Measurements from ENCODE around the gene ABCB8. TPM values are rescaled to one million over a fixed set of nuclear protein-coding genes. Genes with fewer than 3 reads are reported as not detected.

The ABCB8 gene
- total and polyA plus RNA-seq, 2 donors (not counting 3 experiments of a cell fraction or from before 2014, with no cell fraction given): 38.0 to 46.3 TPM

DNA sequence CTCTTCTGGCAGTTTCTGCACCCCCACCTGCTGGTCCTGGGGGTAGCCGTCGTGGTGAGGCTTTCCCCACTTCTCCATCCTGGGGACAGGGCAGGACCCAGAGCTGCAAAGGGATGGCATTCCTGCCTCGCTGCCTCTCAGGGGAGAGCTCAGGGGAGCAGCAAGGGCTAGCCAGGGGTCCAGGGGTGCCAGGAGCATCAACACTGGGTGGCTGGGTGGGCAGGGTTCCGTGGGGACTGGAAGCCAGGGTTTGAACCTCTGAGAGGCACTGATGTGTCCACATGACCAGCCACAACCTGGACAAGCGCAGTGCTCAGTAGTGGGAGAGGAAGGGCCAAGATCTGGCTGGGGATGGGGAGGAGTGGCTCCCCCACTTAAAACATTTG, 5.6 kb downstream of the ABCB8 start:
- DNase-seq (ENCODE audit: low read depth, low spot score): no peak
- H3K9me3 ChIP-seq (replicated peaks; ENCODE audit: control insufficient read depth, insufficient read depth, low read length): no peaks in the 10 kb centered on the region
- ChIA-PET CTCF (interaction anchor here (1.7 kb wide), 1 partner anchor 90 kb away, joined by 5 read pairs; no protein-coding TSS in a partner anchor), POLR2A (no interaction called here)
- H2AFZ ChIP-seq (ENCODE audit: low read depth, low read length): no peak overlapping the region
- H3K9me1 ChIP-seq (replicated peaks; ENCODE audit: control insufficient read depth, extremely low read depth, insufficient read depth, low read length): no peaks in the 10 kb centered on the region
- no peak for FAIRE-seq
- dilution Hi-C loops (cut with MboI; ENCODE audit: extremely low pct_ligation_motif_present, low sequenced_read_pairs): no loop called here
- intact Hi-C loops (cut with micrococcal nuclease): no loop called here
- no peaks in the 10 kb centered on the region for H4K20me1 ChIP-seq (replicated peaks; ENCODE audit: control insufficient read depth, extremely low read depth, insufficient read depth, low read length)
- H3K9ac ChIP-seq (replicated peaks; ENCODE audit: extremely low read depth, insufficient read depth, low read length): no peak overlapping the region
- H3K27ac ChIP-seq (ENCODE audit: insufficient read depth, low read depth, low read length): no peak overlapping the region
- peaks cover 0 to 17% of the 10 kb centered on the region in 2 experiments for H3K36me3 ChIP-seq (ENCODE audit: control insufficient read depth in 2 of 2, extremely low read depth in 1 of 2, insufficient read depth in 2 of 2, low read length in 2 of 2)
- H3K4me3 ChIP-seq (replicated peaks in 1 of 3; ENCODE audit: insufficient read depth in 1 of 3, low read depth in 1 of 3, low read length in 3 of 3): no peak overlapping the region
- TF ChIP-seq, protein P1, sequence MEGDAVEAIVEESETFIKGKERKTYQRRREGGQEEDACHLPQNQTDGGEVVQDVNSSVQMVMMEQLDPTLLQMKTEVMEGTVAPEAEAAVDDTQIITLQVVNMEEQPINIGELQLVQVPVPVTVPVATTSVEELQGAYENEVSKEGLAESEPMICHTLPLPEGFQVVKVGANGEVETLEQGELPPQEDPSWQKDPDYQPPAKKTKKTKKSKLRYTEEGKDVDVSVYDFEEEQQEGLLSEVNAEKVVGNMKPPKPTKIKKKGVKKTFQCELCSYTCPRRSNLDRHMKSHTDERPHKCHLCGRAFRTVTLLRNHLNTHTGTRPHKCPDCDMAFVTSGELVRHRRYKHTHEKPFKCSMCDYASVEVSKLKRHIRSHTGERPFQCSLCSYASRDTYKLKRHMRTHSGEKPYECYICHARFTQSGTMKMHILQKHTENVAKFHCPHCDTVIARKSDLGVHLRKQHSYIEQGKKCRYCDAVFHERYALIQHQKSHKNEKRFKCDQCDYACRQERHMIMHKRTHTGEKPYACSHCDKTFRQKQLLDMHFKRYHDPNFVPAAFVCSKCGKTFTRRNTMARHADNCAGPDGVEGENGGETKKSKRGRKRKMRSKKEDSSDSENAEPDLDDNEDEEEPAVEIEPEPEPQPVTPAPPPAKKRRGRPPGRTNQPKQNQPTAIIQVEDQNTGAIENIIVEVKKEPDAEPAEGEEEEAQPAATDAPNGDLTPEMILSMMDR (IDR thresholded peaks at IDR 0.05; ENCODE audit: extremely low read depth in 1 of 2, insufficient read depth in 1 of 2, low read depth in 1 of 2, low read length in 2 of 2): no peak
- no peak for TF ChIP-seq EZH2 (IDR thresholded peaks at IDR 0.05; ENCODE audit: borderline replicate concordance, low read depth, low read length, severe bottlenecking)
- no peak for TF ChIP-seq JUN (IDR thresholded peaks at IDR 0.05; ENCODE audit: borderline replicate concordance, insufficient read depth, insufficient read length, low read depth)
- TF ChIP-seq GATA2 (IDR thresholded peaks at IDR 0.05; ENCODE audit: insufficient read depth, insufficient read length, low read depth, low read length): no peak
- TF ChIP-seq POLR2A (IDR thresholded peaks at IDR 0.05; ENCODE audit: low read depth, low read length): no peak
- TF ChIP-seq MYC (IDR thresholded peaks at IDR 0.05; ENCODE audit: low read depth, low read length): no peak
- TF ChIP-seq, protein P2, sequence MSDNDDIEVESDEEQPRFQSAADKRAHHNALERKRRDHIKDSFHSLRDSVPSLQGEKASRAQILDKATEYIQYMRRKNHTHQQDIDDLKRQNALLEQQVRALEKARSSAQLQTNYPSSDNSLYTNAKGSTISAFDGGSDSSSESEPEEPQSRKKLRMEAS (IDR thresholded peaks at IDR 0.05; ENCODE audit: insufficient read depth, insufficient read length): no peak
- TF ChIP-seq FOS (IDR thresholded peaks at IDR 0.05; ENCODE audit: borderline replicate concordance, insufficient read depth, low read length): no peak
- no peak for TF ChIP-seq POLR2AphosphoS5 (IDR thresholded peaks at IDR 0.05; ENCODE audit: insufficient read depth, low read depth, low read length)
- H3K4me1 ChIP-seq (ENCODE audit: control insufficient read depth, extremely low read depth, insufficient read depth, low read length): peaks cover 13% of the 10 kb centered on the region
- no peaks in the 10 kb centered on the region for H3K79me2 ChIP-seq (ENCODE audit: control insufficient read depth, insufficient read depth, low read length)
- H3K4me2 ChIP-seq (ENCODE audit: insufficient read depth, low read length): no peak overlapping the region
- no peaks in the 10 kb centered on the region for H3K27me3 ChIP-seq (ENCODE audit: control insufficient read depth in 2 of 2, insufficient read depth in 2 of 2, low read length in 2 of 2)
- no TSS peak for BruUV-seq (replicated peaks)

All from endothelial cell of umbilical vein (primary cell).